Gastroesophageal sphincter (tissue), 3 donors: Measurements from ENCODE around the gene MEIS2.

Source experiments
- CTCF ChIP-seq, 4 experiments: fragments of 200-600 bp in 2 of 4; fragments of 450-650 bp in 2 of 4; sonication (generic) in 1 of 4; IDR thresholded peaks; one replicate each; pipeline ENCODE4 v1.5.1; 2017 to 2019; ENCODE audit warnings: antibody characterized with exemption in 4 of 4, mild to moderate bottlenecking in 2 of 4, moderate library complexity in 2 of 4
- EP300 ChIP-seq: sonication (generic); formaldehyde crosslinking; IDR thresholded peaks from one replicate; pipeline ENCODE4 v1.6.1; 2017; ENCODE audit warnings: antibody characterized with exemption, mild to moderate bottlenecking
- POLR2A ChIP-seq, 2 donors: fragments of 450-650 bp; IDR thresholded peaks; one replicate each; pipeline ENCODE4 v1.6.1; 2017; ENCODE audit warnings: antibody characterized with exemption in 2 of 2, mild to moderate bottlenecking in 2 of 2, moderate library complexity in 1 of 2
- POLR2AphosphoS5 ChIP-seq: sonication (generic); formaldehyde crosslinking; IDR thresholded peaks from one replicate; pipeline ENCODE4 v1.6.1; 2017; ENCODE audit warnings: antibody characterized with exemption

GRCh38 chr15:37100966-37101215 is 542 bp upstream of the MEIS2 start:
- TF ChIP-seq POLR2A (IDR thresholded peaks at IDR 0.05) (no peak), CTCF (IDR thresholded peaks at IDR 0.05) (no peak), POLR2AphosphoS5 (no peak), EP300 (no peak)
